BJ (cell line): ENCODE data around the gene SIN3B. TPM values are rescaled to one million over a fixed set of nuclear protein-coding genes. Genes with fewer than 3 reads are reported as not detected.

Experiments used
- CTCF ChIA-PET: fragments of 350-600 bp; formaldehyde crosslinking; extraction: SDS; loops from one replicate; lab custom pipeline; 2021; ENCODE audit warnings: antibody characterized with exemption, inconsistent platforms; lab: Yijun Ruan, JAX
- POLR2A ChIA-PET: fragments of 300-600 bp; sonication (Branson Sonifier 250); formaldehyde crosslinking; extraction: SDS; loops from one replicate; lab custom pipeline; 2021; ENCODE audit warnings: antibody characterized with exemption; lab: Charles Lee
- DNase-seq: peaks from one replicate; pipeline ENCODE4 v3.0.0-alpha.2; 2011; ENCODE audit warnings: low read depth
- H3K27me3 ChIP-seq: 2 replicates; pipeline ENCODE4 v1.6.0; 2011; ENCODE audit warnings: low read length; ENCODE audit not compliant: control insufficient read depth, insufficient read depth
- H3K36me3 ChIP-seq: 2 replicates; pipeline ENCODE4 v1.5.1; 2011; ENCODE audit warnings: low read length; ENCODE audit not compliant: control insufficient read depth, insufficient read depth
- H3K4me3 ChIP-seq: 2 replicates; pipeline ENCODE4 v1.5.1; 2011; ENCODE audit warnings: low read depth, mild to moderate bottlenecking, control low read depth, low read length
- CTCF ChIP-seq: IDR thresholded peaks from 2 replicates; pipeline ENCODE4 v1.5.1; 2011; ENCODE audit warnings: low read depth, mild to moderate bottlenecking, control low read depth, inconsistent platforms, low read length, moderate library complexity; ENCODE audit not compliant: insufficient read depth
- polyA plus RNA-seq: library from polyadenylated mRNA; depleted of rRNA; stranded (reverse); fragments of >200 nt; gene quantifications from 2 replicates; pipeline ENCODE4 v1.2.3, GENCODE V29; 2011

SIN3B gene
- polyA plus RNA-seq, 1 experiment: 25.5 TPM

GRCh38 chr19:16896146-16897028, 67.2 kb downstream of the SIN3B start:
- CTCF ChIA-PET: no interaction called here
- Histone ChIP-seq H3K4me3 (peak overlapping the region; percentile 51), H3K36me3 (no peaks in the 10 kb centered on the region), H3K27me3 (0 out of 2 replicates have a peak, but pooled peaks cover 2% of the 10 kb centered on the region)
- no peak for DNase-seq
- TF ChIP-seq CTCF: no peak
- POLR2A ChIA-PET: no interaction called here

GRCh38 chr19:16897029-16897855, 68.0 kb downstream of the SIN3B start:
- 0 out of 2 replicates have a peak, but pooled peaks cover 2% of the 10 kb centered on the region for H3K27me3 ChIP-seq
- CTCF ChIA-PET: interaction anchor here (1.6 kb wide), 1 partner anchor 155 kb away, joined by 3 read pairs; no protein-coding TSS in a partner anchor
- H3K4me3 ChIP-seq: peak overlapping the region; percentile 67
- no peaks in the 10 kb centered on the region for H3K36me3 ChIP-seq
- POLR2A ChIA-PET: no interaction called here
- peak; percentile 70 for DNase-seq
- no peak for TF ChIP-seq CTCF

- H3K4me3 ChIP-seq: peak overlapping the region; percentile 67
- no peaks in the 10 kb centered on the region for H3K36me3 ChIP-seq
- TF ChIP-seq CTCF: no peak
- POLR2A ChIA-PET: no interaction called here
- CTCF ChIA-PET: interaction anchor here (1.6 kb wide), 1 partner anchor 155 kb away, joined by 3 read pairs; no protein-coding TSS in a partner anchor
- 0 out of 2 replicates have a peak, but pooled peaks cover 2% of the 10 kb centered on the region for H3K27me3 ChIP-seq
- DNase-seq: no peak
Measured at GRCh38 chr19:16897856-16898161, 68.6 kb downstream of the SIN3B start.

- CTCF ChIA-PET: interaction anchor here (1.6 to 1.8 kb wide), 2 partner anchors 126 to 154 kb away, joined by 3 to 11 read pairs; no protein-coding TSS in a partner anchor
- TF ChIP-seq CTCF: no peak
- no peak for DNase-seq
- Histone ChIP-seq H3K4me3 (no peak overlapping the region), H3K36me3 (no peaks in the 10 kb centered on the region), H3K27me3 (0 out of 2 replicates have a peak, but pooled peaks cover 2% of the 10 kb centered on the region)
- POLR2A ChIA-PET: no interaction called here
Measured at GRCh38 chr19:16898361-16899015, 69.3 kb downstream of the SIN3B start.
